Activated CD4-positive, CD25-positive, alpha-beta regulatory T cell treated with anti-CD3 and anti-CD28 coated beads, Interleukin-2, amount 50 U/mL, for 72 hours (primary cell): ENCODE results near the gene KATNAL2.
A peak's percentile ranks its signal among the peaks of the same experiment; 100 is the strongest.

Experiments
- DNase-seq: peaks from one replicate; pipeline ENCODE4 v3.0.0; 2021

The KATNAL2 gene

DNA sequence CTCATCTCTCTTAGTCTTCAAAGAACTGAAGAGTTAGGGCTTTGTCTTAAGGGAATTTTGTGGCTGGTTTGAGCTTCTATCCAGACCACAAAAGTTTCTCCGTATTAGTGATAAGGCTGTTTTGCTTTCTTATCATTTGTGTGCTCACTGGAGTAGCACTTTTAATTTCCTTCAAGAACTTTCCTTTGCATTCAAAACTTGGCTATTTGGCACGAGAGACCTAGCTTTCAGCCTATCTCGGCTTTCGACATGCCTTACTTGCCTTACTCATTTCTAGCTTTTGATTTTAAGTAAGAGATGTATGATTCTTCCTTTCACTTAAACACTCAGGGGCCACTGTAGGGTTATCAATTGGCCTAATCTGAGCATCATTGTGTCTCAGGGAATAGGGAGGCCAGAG lies 203.0 kb downstream of the KATNAL2 start:
- DNase-seq: no peak

DNA sequence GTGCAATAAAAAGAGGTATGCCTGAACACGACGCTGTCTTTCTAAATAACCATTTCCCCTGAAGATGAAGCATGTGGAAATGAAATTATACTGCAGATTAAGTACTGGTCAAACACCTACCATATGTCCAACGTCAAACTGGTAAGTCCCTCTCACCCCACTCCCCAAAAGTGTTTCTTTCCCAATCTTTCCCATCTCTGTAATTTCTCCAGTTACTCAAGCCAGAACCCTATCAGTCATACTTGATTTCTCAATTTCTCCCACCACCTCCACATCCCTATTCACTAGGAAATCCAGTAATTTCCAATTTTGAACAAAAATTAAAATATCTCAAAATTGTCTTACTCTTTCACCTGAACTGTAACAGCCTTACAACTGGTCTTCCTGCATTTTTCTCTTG lies 203.7 kb downstream of the KATNAL2 start:
- no peak for DNase-seq

DNA sequence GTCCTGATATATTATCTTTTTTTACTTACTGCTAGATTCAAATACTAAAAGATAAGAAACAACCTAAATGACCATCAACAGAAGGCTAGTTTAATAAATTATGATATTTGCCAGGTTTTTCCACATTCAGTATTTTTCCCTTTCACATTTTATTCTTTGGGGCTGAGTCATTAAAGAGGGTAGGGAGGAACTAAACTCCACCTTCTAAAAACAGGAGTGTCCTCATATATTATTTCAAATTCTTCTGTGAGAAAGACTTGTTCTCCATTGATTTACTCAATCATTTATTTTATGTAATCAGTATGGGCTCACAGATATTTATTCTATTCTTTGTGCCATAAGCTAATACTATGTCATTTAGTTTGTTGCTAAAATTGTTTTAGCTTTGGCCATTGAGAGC lies 223.9 kb downstream of the KATNAL2 start:
- DNase-seq: no peak

DNA sequence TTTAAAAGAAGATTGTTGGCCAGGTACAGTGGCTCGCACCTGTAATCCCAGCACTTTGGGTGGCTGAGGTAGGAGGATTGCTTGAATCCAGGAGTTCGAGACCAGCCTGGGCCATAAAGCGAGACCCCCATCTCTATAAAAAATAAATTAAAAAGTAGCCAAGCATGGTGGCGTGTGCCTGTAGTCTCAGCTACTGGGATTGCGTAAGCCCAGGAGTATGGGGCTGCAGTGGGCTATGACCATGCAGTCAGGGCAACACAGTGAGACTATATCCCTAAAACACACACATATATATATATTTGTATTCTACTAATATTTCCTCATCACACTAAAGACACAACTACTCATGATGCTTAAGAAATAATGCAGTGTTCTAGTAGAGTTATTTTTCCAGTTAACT lies 225.8 kb downstream of the KATNAL2 start:
- DNase-seq: no peak

GRCh38 chr18:47143899-47144485 lies 226.6 kb downstream of the KATNAL2 start:
- no peak for DNase-seq

DNA sequence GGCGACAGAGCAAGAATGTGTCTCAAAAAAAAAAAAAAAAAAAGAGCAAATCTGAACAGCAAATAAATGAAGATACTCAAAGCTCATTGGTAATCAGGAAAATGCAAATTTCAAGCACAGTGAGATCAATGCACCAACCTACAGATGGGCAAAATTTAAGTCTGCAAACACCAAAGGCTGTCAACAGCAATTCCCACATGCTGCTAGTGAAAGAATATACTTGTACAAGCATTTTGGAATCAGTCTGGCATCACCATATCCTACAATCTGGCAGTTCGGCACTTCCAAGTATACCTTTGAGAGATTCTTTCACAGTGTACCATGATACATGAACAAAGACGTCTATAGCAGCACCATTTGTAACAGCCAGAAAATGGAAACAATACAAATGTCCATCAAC lies 228.8 kb downstream of the KATNAL2 start:
- DNase-seq: no peak

DNA sequence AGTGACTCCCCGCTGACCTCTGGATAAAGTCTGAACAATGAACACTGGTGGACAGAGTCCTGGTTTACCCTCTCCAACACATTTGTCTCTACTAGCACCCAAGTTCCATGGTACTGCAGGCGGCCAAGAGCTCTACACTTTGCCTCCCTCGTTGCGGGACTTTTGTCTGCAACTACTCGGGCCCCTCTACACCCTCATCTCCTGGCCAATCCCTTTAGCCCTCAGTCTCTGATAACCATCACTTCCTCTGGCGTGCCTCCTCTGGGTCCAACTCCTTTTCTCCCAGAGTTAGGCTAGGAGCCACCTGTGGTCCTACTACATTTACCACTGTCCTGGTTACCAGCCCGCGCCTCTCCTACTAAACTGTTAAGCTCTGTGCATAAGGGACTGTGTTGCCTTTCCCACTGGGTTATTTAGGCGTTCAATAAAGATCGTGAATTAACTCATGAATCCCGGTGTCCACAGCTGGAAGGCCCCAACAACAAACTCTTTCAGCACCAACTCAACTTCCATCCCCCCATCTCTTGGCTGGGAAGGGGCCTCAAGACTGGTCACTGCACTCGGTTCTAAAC lies 232.1 kb downstream of the KATNAL2 start:
- no peak for DNase-seq

GRCh38 chr18:47150029-47150823 lies 232.8 kb downstream of the KATNAL2 start, which contains the start of gene HDHD2:
Gene HDHD2 (minus strand): TSS chr18:47150500. CDS start chr18:47136439, 14,061 bp downstream.
- DNase-seq: peak; percentile 84

DNA sequence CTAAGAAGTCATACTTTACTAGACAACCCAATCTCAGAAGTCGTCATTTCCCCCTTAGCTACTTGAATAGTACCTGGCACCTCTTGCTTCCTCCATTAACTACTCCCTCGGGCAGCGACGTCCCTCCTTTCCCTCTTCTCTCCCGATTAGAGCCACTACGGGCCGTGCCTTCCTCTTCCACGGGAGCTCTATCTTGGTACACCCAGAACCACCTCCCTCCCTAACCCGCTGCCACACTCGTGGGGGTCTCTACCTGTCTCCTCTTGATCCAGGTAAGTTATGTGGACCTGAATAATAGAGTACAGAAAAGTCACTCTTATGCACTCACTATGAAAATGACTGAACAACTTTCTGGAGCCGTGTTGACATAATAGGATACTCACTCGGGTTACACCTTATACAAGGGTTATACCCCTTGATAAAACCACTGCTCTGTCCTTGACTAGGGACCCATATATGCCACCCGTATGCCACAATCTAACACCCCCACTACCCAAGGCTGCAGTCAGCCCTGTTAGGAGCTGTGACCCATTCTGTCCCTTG lies 233.5 kb downstream of the KATNAL2 start:
- DNase-seq: peak; percentile 36

DNA sequence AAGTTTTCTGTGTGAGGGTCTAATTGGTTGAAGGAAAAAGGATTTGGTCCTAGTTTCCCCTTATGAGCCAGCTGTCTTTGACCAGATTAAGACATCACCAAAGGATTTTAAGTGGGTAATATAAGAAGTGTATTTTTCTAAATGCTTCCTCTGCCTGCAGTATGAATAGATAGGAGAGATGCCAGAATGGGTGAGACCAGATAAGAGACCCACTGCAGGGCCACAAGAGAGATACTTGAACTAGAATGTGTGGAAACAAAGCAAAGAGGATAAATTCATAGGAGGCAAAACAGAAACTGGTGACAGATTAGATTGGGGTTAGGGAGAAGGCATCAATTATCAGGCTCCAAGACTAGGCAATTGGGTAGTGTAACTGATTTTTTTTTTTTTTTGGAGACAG lies 234.0 kb downstream of the KATNAL2 start:
- no peak for DNase-seq
